Endodermal cell (in vitro differentiated cells): ENCODE data around the gene TCTN1. TPM values are rescaled to one million over a fixed set of nuclear protein-coding genes. Genes with fewer than 3 reads are reported as not detected.

Experiments used
- DNase-seq: peaks from one replicate; pipeline ENCODE4 v3.0.0-alpha.2; 2017
- H3K27ac ChIP-seq: 2 replicates; pipeline ENCODE4 v1.5.1; 2013; ENCODE audit warnings: mild to moderate bottlenecking, low read depth, low read length, moderate library complexity
- H3K27me3 ChIP-seq: 2 replicates; pipeline ENCODE4 v1.6.1; 2013; ENCODE audit warnings: mild to moderate bottlenecking, low read length, moderate library complexity; ENCODE audit not compliant: insufficient read depth, control insufficient read depth, poor library complexity, severe bottlenecking
- H3K36me3 ChIP-seq: 2 replicates; pipeline ENCODE4 v1.7.0; 2013; ENCODE audit warnings: mild to moderate bottlenecking, low read length, moderate library complexity; ENCODE audit not compliant: control insufficient read depth, insufficient read depth
- H3K4me1 ChIP-seq: one replicate; pipeline ENCODE4 v1.7.0; 2013; ENCODE audit warnings: low read length; ENCODE audit not compliant: control insufficient read depth, insufficient read depth
- H3K4me3 ChIP-seq: 2 replicates; pipeline ENCODE4 v1.5.1; 2013; ENCODE audit warnings: mild to moderate bottlenecking, low read length, moderate library complexity
- H3K9ac ChIP-seq: 2 replicates; pipeline ENCODE4 v1.6.1; 2013; ENCODE audit warnings: mild to moderate bottlenecking, low read length, moderate library complexity; ENCODE audit not compliant: poor library complexity, severe bottlenecking; ENCODE audit errors: extremely low read depth
- H3K9me3 ChIP-seq: 2 replicates; pipeline ENCODE4 v1.6.1; 2013; ENCODE audit warnings: mild to moderate bottlenecking, low read length, moderate library complexity; ENCODE audit not compliant: control insufficient read depth
- H3K27ac Mint-ChIP-seq: 2 replicates; pipeline ENCODE4 v1.8.0; 2020; ENCODE audit warnings: mixed read lengths
- H3K27me3 Mint-ChIP-seq: 2 replicates; pipeline ENCODE4 v1.8.0; 2021; ENCODE audit warnings: mild to moderate bottlenecking, mixed read lengths; ENCODE audit not compliant: insufficient read depth
- H3K36me3 Mint-ChIP-seq: 2 replicates; pipeline ENCODE4 v1.8.0; 2020; ENCODE audit warnings: low read depth, mixed read lengths
- H3K4me1 Mint-ChIP-seq: 2 replicates; pipeline ENCODE4 v1.8.0; 2020; ENCODE audit warnings: mixed read lengths
- H3K4me3 Mint-ChIP-seq: 2 replicates; pipeline ENCODE4 v1.8.0; 2020; ENCODE audit warnings: mild to moderate bottlenecking, moderate library complexity, mixed read lengths
- H3K9me3 Mint-ChIP-seq: 2 replicates; pipeline ENCODE4 v1.8.0; 2020; ENCODE audit warnings: mild to moderate bottlenecking, mixed read lengths
- WGBS, 2 experiments: methylation state at CpG; one replicate each; pipeline versions ENCODE4 v1.1.5 to v1.1.7; 2013; ENCODE audit warnings: missing lambda C conversion rate in 2 of 2, mixed read lengths in 1 of 2; ENCODE audit not compliant: insufficient coverage in 1 of 2, insufficient read length in 1 of 2; 5-methylcytosine and 5-hydroxymethylcytosine counted together
- total RNA-seq, 2 donors: library from RNA; stranded (reverse); fragmentation: NEBNext Ultra II Directional in 1 of 2; extraction: Animal tissue kit (Norgen Biotek cat#: 25700) in 1 of 2; gene quantifications; 2 replicates in 1 of 2; 3 replicates in 1 of 2; pipeline ENCODE4 v1.2.1, GENCODE V29; 2021
- TF ChIP-seq, protein P1 (sequence below): fragments of 200-600 bp; sonication (generic); conservative IDR thresholded peaks from 2 replicates; pipeline ENCODE4 v1.5.0; 2021; ENCODE audit warnings: antibody characterized with exemption, mild to moderate bottlenecking

Gene TCTN1
- total RNA-seq, 2 donors from 2014 or later: 29.5 to 44.9 TPM

DNA sequence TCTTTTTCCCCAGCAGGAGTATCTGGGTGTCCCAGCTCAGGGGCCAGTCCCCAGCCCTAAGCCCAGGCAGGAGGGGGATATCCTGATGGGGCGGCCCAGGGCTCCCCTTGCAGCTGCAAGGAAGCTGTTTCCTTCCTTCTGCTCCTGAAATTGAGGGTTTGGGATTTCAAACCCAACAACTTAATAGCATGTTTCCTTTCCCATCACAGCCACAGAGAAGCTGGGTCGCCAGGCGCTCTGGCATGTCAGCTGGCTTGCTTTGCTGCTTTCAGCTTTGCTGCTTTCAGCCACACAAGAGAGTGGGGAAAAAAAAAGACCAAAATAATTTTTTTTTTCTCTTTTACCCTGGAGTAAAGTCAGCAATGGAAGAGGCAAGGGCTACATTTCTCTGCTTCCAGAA, 44.9 kb downstream of the TCTN1 start:
- no peaks in the 10 kb centered on the region for H3K27me3 Mint-ChIP-seq
- TF ChIP-seq, protein P1, sequence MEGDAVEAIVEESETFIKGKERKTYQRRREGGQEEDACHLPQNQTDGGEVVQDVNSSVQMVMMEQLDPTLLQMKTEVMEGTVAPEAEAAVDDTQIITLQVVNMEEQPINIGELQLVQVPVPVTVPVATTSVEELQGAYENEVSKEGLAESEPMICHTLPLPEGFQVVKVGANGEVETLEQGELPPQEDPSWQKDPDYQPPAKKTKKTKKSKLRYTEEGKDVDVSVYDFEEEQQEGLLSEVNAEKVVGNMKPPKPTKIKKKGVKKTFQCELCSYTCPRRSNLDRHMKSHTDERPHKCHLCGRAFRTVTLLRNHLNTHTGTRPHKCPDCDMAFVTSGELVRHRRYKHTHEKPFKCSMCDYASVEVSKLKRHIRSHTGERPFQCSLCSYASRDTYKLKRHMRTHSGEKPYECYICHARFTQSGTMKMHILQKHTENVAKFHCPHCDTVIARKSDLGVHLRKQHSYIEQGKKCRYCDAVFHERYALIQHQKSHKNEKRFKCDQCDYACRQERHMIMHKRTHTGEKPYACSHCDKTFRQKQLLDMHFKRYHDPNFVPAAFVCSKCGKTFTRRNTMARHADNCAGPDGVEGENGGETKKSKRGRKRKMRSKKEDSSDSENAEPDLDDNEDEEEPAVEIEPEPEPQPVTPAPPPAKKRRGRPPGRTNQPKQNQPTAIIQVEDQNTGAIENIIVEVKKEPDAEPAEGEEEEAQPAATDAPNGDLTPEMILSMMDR: no peak

DNA sequence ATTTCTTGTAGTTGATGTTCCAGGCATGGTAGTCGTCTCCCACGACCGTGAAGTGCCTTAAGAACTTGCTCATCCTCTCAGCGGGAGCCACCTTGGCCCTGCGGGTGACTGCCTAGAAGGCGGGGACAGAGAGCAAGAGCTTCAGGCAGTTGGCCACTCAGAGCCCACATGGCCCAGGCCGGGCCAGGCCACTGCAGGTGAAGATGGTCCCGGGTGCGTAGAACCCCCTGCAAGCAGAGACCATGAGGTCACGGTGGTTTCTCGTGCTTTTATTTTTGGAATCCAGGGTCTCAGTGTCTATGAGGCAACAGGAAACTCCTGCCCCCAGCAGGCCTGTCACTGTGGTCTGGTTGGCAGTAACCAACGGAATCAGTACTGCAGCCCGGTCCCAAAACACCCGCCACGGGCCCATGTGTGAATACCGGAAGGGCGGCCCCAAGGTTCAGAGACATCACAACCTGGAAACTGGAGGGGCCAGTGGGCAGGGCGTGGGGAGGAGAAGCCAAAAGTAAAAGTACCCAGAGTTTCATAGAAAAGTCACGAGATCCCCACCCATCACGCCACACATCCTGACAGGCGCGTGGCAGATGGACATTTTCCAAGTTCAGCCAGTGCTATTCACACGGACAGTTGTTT, 47.5 kb downstream of the TCTN1 start:
- Mint-ChIP-seq H3K9me3 (no peaks in the 10 kb centered on the region), H3K4me1 (no peaks in the 10 kb centered on the region), H3K27me3 (no peaks in the 10 kb centered on the region), H3K27ac (no peak overlapping the region), H3K4me3 (no peak overlapping the region), H3K36me3 (no peaks in the 10 kb centered on the region)
- Histone ChIP-seq H3K4me3 (no peak overlapping the region), H3K27ac (no peak overlapping the region), H3K9me3 (peaks cover 7% of the 10 kb centered on the region), H3K36me3 (no peaks in the 10 kb centered on the region), H3K27me3 (no peaks in the 10 kb centered on the region), H3K4me1 (no peaks in the 10 kb centered on the region), H3K9ac (no peak overlapping the region)
- TF ChIP-seq, protein P1: no peak
- DNase-seq: no peak
- 85 to 91% methylated on average over 21 to 23 of the region's 23 CpGs for WGBS, 2 experiments

More for the DNA sequence above, 44.9 kb downstream of the TCTN1 start:
- no peak overlapping the region for H3K9ac ChIP-seq
- no peaks in the 10 kb centered on the region for H3K9me3 ChIP-seq
- H3K9me3 Mint-ChIP-seq: no peaks in the 10 kb centered on the region
- no peaks in the 10 kb centered on the region for H3K4me1 ChIP-seq
- H3K36me3 Mint-ChIP-seq: no peaks in the 10 kb centered on the region
- no peak overlapping the region for H3K27ac Mint-ChIP-seq
- H3K27me3 ChIP-seq: no peaks in the 10 kb centered on the region
- H3K4me3 ChIP-seq: no peak overlapping the region
- no peak overlapping the region for H3K27ac ChIP-seq
- no peak for DNase-seq
- no peak overlapping the region for H3K4me3 Mint-ChIP-seq
- WGBS, 2 experiments: 96 to 100% methylated on average over 1 to 3 of the region's 3 CpGs
- H3K36me3 ChIP-seq: no peaks in the 10 kb centered on the region
- H3K4me1 Mint-ChIP-seq: no peaks in the 10 kb centered on the region

DNA sequence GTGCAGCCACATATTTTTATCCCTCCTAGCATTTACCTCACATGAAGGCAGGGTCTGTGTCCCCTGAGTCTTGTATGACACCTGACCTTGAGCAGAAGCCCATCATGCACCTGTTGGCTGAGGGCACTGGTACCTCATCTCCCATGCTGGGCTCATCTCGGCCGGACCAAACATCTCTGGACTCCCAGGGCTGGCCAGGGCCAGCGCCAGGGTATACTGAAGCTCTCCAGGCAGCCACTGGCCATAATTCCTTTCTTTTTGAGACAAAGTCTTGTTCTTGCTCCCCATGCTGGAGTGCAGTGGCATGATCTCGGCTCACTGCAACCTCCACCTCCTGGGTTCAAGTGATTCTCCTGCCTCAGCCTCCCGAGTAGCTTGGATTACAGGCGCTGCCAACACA, 53.0 kb downstream of the TCTN1 start:
- Histone ChIP-seq H3K9ac (no peak overlapping the region), H3K36me3 (no peaks in the 10 kb centered on the region), H3K9me3 (peaks cover 7% of the 10 kb centered on the region), H3K4me3 (no peak overlapping the region), H3K4me1 (no peaks in the 10 kb centered on the region), H3K27me3 (no peaks in the 10 kb centered on the region), H3K27ac (no peak overlapping the region)
- WGBS, 2 experiments: 92 to 96% methylated on average over 6 of the region's 6 CpGs
- Mint-ChIP-seq H3K4me3 (no peak overlapping the region), H3K9me3 (no peaks in the 10 kb centered on the region), H3K4me1 (no peaks in the 10 kb centered on the region), H3K27ac (no peak overlapping the region), H3K27me3 (no peaks in the 10 kb centered on the region), H3K36me3 (no peaks in the 10 kb centered on the region)
- no peak for DNase-seq
- TF ChIP-seq, protein P1: no peak
